Liver (tissue), 3 donors: ENCODE data around the gene ZNF14.

Experiments used
- ATF3 ChIP-seq: IDR thresholded peaks from 2 replicates; pipeline ENCODE4 v1.6.1; 2016; ENCODE audit warnings: antibody characterized with exemption
- CTCF ChIP-seq: fragments of 150-350 bp; IDR thresholded peaks from 2 replicates; pipeline ENCODE4 v1.5.1; 2017; ENCODE audit warnings: improper control_type of control experiment, low read depth, low read length; ENCODE audit not compliant: missing input control
- FOXA1 ChIP-seq: IDR thresholded peaks from 2 replicates; pipeline ENCODE4 v1.6.1; 2016; ENCODE audit warnings: antibody characterized with exemption
- HNF4G ChIP-seq: IDR thresholded peaks from 2 replicates; pipeline ENCODE4 v1.6.1; 2016; ENCODE audit warnings: antibody characterized with exemption
- MAX ChIP-seq: IDR thresholded peaks from 2 replicates; pipeline ENCODE4 v1.6.1; 2016; ENCODE audit warnings: antibody characterized with exemption
- NR2F2 ChIP-seq: IDR thresholded peaks from 2 replicates; pipeline ENCODE4 v1.6.1; 2016; ENCODE audit warnings: antibody characterized with exemption
- RAD21 ChIP-seq, 2 donors: IDR thresholded peaks; 2 replicates each; pipeline ENCODE4 v1.6.1; 2016; ENCODE audit warnings: antibody characterized with exemption in 2 of 2, mild to moderate bottlenecking in 2 of 2
- REST ChIP-seq: IDR thresholded peaks from 2 replicates; pipeline ENCODE4 v1.6.1; 2016; ENCODE audit warnings: antibody characterized with exemption, mild to moderate bottlenecking
- RXRA ChIP-seq, 2 donors: IDR thresholded peaks; 2 replicates each; pipeline ENCODE4 v1.6.1; 2017 to 2018; ENCODE audit warnings: antibody characterized with exemption in 2 of 2, mild to moderate bottlenecking in 1 of 2
- SP1 ChIP-seq: IDR thresholded peaks from 2 replicates; pipeline ENCODE4 v1.6.1; 2018; ENCODE audit warnings: antibody characterized with exemption, mild to moderate bottlenecking
- YY1 ChIP-seq: IDR thresholded peaks from 2 replicates; pipeline ENCODE4 v1.6.1; 2016; ENCODE audit warnings: antibody characterized with exemption, mild to moderate bottlenecking
- ZBTB33 ChIP-seq: IDR thresholded peaks from 2 replicates; pipeline ENCODE4 v1.6.1; 2016; ENCODE audit warnings: antibody characterized with exemption
- donor health status: healthy.
- donor health status: healthy.

GRCh38 chr19:19686580-19686979 is 46.3 kb downstream of the ZNF14 start:
- TF ChIP-seq ZBTB33, result no peak
- TF ChIP-seq CTCF, result no peak
- no peak for TF ChIP-seq SP1
- no peak for TF ChIP-seq MAX
- no peak for TF ChIP-seq REST
- TF ChIP-seq NR2F2, result no peak
- TF ChIP-seq YY1, result no peak
- no peak for TF ChIP-seq RAD21 (IDR thresholded peaks at IDR 0.05)
- TF ChIP-seq HNF4G, result no peak
- no peak for TF ChIP-seq ATF3
- no peak for TF ChIP-seq FOXA1
- TF ChIP-seq RXRA (IDR thresholded peaks at IDR 0.05), result no peak
